Measurements from ENCODE around the gene RPL28.
"Not testable (repeated sequence)": the region's sequence is repeated elsewhere in the genome, so short reads cannot be mapped to it uniquely, and the experiment has no call there.

RPL28 gene

GRCh38 chr19:55406091-55406825 lies 20.5 kb downstream of the RPL28 start:
- H3K27ac ChIP-seq (replicated peaks), result peak overlapping the region; percentile 98
- TF ChIP-seq SPI1 (IDR thresholded peaks at IDR 0.05; ENCODE audit: borderline replicate concordance, low read depth), result no peak
- no peak for TF ChIP-seq POLR2AphosphoS5 (IDR thresholded peaks at IDR 0.05; ENCODE audit: low read depth)
- TF ChIP-seq, protein P1, sequence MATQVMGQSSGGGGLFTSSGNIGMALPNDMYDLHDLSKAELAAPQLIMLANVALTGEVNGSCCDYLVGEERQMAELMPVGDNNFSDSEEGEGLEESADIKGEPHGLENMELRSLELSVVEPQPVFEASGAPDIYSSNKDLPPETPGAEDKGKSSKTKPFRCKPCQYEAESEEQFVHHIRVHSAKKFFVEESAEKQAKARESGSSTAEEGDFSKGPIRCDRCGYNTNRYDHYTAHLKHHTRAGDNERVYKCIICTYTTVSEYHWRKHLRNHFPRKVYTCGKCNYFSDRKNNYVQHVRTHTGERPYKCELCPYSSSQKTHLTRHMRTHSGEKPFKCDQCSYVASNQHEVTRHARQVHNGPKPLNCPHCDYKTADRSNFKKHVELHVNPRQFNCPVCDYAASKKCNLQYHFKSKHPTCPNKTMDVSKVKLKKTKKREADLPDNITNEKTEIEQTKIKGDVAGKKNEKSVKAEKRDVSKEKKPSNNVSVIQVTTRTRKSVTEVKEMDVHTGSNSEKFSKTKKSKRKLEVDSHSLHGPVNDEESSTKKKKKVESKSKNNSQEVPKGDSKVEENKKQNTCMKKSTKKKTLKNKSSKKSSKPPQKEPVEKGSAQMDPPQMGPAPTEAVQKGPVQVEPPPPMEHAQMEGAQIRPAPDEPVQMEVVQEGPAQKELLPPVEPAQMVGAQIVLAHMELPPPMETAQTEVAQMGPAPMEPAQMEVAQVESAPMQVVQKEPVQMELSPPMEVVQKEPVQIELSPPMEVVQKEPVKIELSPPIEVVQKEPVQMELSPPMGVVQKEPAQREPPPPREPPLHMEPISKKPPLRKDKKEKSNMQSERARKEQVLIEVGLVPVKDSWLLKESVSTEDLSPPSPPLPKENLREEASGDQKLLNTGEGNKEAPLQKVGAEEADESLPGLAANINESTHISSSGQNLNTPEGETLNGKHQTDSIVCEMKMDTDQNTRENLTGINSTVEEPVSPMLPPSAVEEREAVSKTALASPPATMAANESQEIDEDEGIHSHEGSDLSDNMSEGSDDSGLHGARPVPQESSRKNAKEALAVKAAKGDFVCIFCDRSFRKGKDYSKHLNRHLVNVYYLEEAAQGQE (IDR thresholded peaks at IDR 0.05; ENCODE audit: insufficient replicate concordance, low read depth), result no peak
- no peak for TF ChIP-seq GABPA (IDR thresholded peaks at IDR 0.05; ENCODE audit: low read depth)
- no peak for TF ChIP-seq CTCF (IDR thresholded peaks at IDR 0.05; ENCODE audit: insufficient read depth, low read length)
- DNase-seq (ENCODE audit: low read depth in 1 of 2, low spot score in 1 of 2), result no peak

DNA sequence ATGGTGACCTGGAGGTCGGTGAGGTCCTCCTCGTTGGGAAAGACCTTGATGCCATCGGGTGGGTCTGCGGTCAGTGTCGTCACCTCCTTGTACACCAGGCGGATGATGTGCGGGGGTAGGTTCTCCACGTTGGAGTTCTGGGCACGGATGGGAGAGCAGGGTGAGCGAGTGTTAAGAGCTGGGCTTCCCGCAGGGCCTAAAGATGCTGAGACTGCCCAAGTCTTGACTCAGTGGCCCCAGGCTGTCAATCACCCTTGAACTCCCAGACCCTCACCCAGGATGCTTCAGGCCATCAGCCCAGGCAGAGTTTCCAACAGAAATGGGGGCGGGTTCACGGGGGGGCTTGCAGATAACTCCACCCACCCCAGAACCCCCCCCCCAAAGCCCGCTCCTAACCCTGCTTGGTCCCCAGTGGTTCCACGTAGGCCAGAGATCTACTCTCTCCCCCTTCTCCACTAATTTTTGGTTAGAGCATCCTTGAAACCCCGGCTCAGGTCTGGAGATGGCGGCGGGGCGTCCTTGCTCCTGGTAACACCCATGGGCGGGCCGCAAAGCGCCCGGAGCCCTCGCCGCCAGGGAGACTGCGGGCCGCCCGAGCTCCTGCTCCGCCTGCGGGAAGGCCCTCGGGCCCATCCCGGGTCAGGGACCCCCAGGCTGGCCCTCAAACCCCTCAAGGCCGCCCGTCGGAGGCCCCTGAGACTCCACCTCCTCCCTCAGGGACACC lies 21.3 kb downstream of the RPL28 start:
- DNase-seq (ENCODE audit: low read depth in 1 of 2, low spot score in 1 of 2), result no peak
- peak overlapping the region; percentile 98 for H3K27ac ChIP-seq (replicated peaks)
- TF ChIP-seq POLR2AphosphoS5 (IDR thresholded peaks at IDR 0.05; ENCODE audit: low read depth) (no peak), SPI1 (IDR thresholded peaks at IDR 0.05; ENCODE audit: borderline replicate concordance, low read depth) (no peak), CTCF (IDR thresholded peaks at IDR 0.05; ENCODE audit: insufficient read depth, low read length) (no peak), GABPA (IDR thresholded peaks at IDR 0.05; ENCODE audit: low read depth) (no peak)
- TF ChIP-seq, protein P1 (IDR thresholded peaks at IDR 0.05; ENCODE audit: insufficient replicate concordance, low read depth), result no peak
- H3K4me3 ChIP-seq (replicated peaks; ENCODE audit: insufficient read depth, low read length), result peak overlapping the region; percentile 91
- H3K27me3 ChIP-seq (ENCODE audit: insufficient read depth, poor library complexity, severe bottlenecking), result no peaks in the 10 kb centered on the region

More at GRCh38 chr19:55406091-55406825, 20.5 kb downstream of the RPL28 start:
- Histone ChIP-seq H3K27me3 (ENCODE audit: insufficient read depth, poor library complexity, severe bottlenecking) (no peaks in the 10 kb centered on the region), H3K4me3 (replicated peaks; ENCODE audit: insufficient read depth, low read length) (peak overlapping the region; percentile 91)

DNA sequence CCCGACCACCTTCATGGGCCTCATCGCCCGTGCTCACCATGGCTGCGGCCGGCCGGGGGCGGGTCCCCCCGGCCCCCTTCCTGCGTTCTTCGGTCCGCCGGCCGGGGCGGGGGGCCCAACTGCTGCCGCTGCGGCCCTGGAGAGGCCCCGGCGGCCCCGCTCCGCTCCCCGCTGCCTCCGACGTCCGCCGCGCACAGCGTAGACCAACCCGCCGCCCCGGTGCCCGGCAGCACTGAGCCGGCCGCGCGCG lies 21.7 kb downstream of the RPL28 start, which contains the start of gene UBE2S:
Gene UBE2S, minus strand, starts transcription at position 239 of the 250 bp plus-strand sequence. Its CDS starts 199 bp downstream, at position 40.
- peak within 1 kb of the TSS; percentile 91 for H3K4me3 ChIP-seq (replicated peaks; ENCODE audit: insufficient read depth, low read length)
- DNase-seq (ENCODE audit: low read depth in 1 of 2, low spot score in 1 of 2); H3K27me3 ChIP-seq (ENCODE audit: insufficient read depth, poor library complexity, severe bottlenecking): not testable (repeated sequence)
- H3K27ac ChIP-seq (replicated peaks), result peak within 1 kb of the TSS; percentile 98
- TF ChIP-seq POLR2AphosphoS5 (IDR thresholded peaks at IDR 0.05; ENCODE audit: low read depth), result peak; percentile 97
- TF ChIP-seq, protein P1 (IDR thresholded peaks at IDR 0.05; ENCODE audit: insufficient replicate concordance, low read depth), result peak; percentile 66
